HepG2 (cell line): ENCODE results near the gene RETREG2. TPM values are rescaled to one million over a fixed set of nuclear protein-coding genes. Genes with fewer than 3 reads are reported as not detected.

Experiments
- FIP1L1 ChIP-seq: fragments of 200-400 bp; formaldehyde crosslinking; IDR thresholded peaks from 2 replicates; pipeline ENCODE4 v1.6.1; 2018; ENCODE audit warnings: low read depth, mild to moderate bottlenecking, low read length, moderate library complexity, borderline replicate concordance; ENCODE audit not compliant: insufficient read depth
- MATR3 ChIP-seq: sonication (generic); formaldehyde crosslinking; IDR thresholded peaks from 2 replicates; pipeline ENCODE4 v1.4.0; 2020; ENCODE audit warnings: missing genetic modification reagents
- NFATC3 ChIP-seq: sonication (generic); formaldehyde crosslinking; IDR thresholded peaks from 2 replicates; pipeline ENCODE4 v1.5.1; 2020; ENCODE audit warnings: mild to moderate bottlenecking, missing genetic modification reagents
- SKIL ChIP-seq: sonication (generic); formaldehyde crosslinking; IDR thresholded peaks from 2 replicates; pipeline ENCODE4 v1.8.0; 2022; ENCODE audit warnings: missing genetic modification reagents, mild to moderate bottlenecking, moderate library complexity, borderline replicate concordance
- SMAD1 ChIP-seq: sonication (generic); formaldehyde crosslinking; IDR thresholded peaks from 2 replicates; pipeline ENCODE4 v1.4.0; 2020; ENCODE audit warnings: missing genetic modification reagents, low read depth, mild to moderate bottlenecking, borderline replicate concordance
- SRF ChIP-seq: IDR thresholded peaks from 2 replicates; pipeline ENCODE4 v1.6.1; 2011; ENCODE audit warnings: mild to moderate bottlenecking, low read depth, low read length, moderate library complexity
- ZFAT ChIP-seq: sonication (generic); formaldehyde crosslinking; conservative IDR thresholded peaks from 2 replicates; pipeline ENCODE4 v1.8.1; 2023; ENCODE audit warnings: missing genetic modification reagents, inconsistent platforms
- ZNF766 ChIP-seq: sonication (generic); formaldehyde crosslinking; IDR thresholded peaks from 2 replicates; pipeline ENCODE4 v1.5.0; 2020; ENCODE audit warnings: missing genetic modification reagents, borderline replicate concordance
- ZNF891 ChIP-seq: sonication (generic); formaldehyde crosslinking; IDR thresholded peaks from 2 replicates; pipeline ENCODE4 v1.5.0; 2020; ENCODE audit warnings: mild to moderate bottlenecking, missing genetic modification reagents
- ZSCAN21 ChIP-seq: sonication (generic); formaldehyde crosslinking; IDR thresholded peaks from 2 replicates; pipeline ENCODE4 v1.8.0; 2022; ENCODE audit warnings: mild to moderate bottlenecking, missing genetic modification reagents, moderate library complexity, borderline replicate concordance
- polyA plus RNA-seq, 8 experiments: library from polyadenylated mRNA; depleted of rRNA in 3 of 8; stranded (reverse) in 7 of 8; unstranded in 1 of 8; fragments of >200 nt; fragmentation: Illumina TruSeq in 4 of 8; extraction: Trizol in 4 of 8; gene quantifications; 2 replicates each; pipeline versions ENCODE4 v1.2.1 to v1.2.3, GENCODE V29; 2011 to 2016; ENCODE audit warnings: low read depth in 4 of 8, missing spikeins in 1 of 8, mixed read lengths in 1 of 8; ENCODE audit not compliant: insufficient read depth in 1 of 8
- total RNA-seq, 5 experiments: library from RNA; depleted of rRNA; stranded (reverse); fragments of >200 nt; fragmentation: Illumina TruSeq; extraction: Trizol; gene quantifications; 2 replicates each; pipeline ENCODE4 v1.2.3, GENCODE V29; 2016; ENCODE audit warnings: low read depth in 1 of 5
- TF ChIP-seq, protein P1 (sequence below): sonication (generic); formaldehyde crosslinking; IDR thresholded peaks from 2 replicates; pipeline ENCODE4 v1.4.0; 2020; ENCODE audit warnings: missing genetic modification reagents, mild to moderate bottlenecking, borderline replicate concordance
- TF ChIP-seq, protein P2 (sequence below): IDR thresholded peaks from 2 replicates; pipeline ENCODE4 v1.6.1; 2018; ENCODE audit warnings: missing genetic modification reagents
- TF ChIP-seq, protein P3 (sequence below): sonication (generic); formaldehyde crosslinking; IDR thresholded peaks from 2 replicates; pipeline ENCODE4 v1.4.0; 2020; ENCODE audit warnings: missing genetic modification reagents
- TF ChIP-seq, protein P4 (sequence below): sonication (generic); formaldehyde crosslinking; IDR thresholded peaks from 2 replicates; pipeline ENCODE4 v1.4.0; 2020; ENCODE audit warnings: missing genetic modification reagents, borderline replicate concordance

Gene RETREG2
- total and polyA plus RNA-seq, 2 of the 13 experiments (the other 11 are each of a cell fraction or from before 2014, with no cell fraction given): 86.0 to 134 TPM

DNA sequence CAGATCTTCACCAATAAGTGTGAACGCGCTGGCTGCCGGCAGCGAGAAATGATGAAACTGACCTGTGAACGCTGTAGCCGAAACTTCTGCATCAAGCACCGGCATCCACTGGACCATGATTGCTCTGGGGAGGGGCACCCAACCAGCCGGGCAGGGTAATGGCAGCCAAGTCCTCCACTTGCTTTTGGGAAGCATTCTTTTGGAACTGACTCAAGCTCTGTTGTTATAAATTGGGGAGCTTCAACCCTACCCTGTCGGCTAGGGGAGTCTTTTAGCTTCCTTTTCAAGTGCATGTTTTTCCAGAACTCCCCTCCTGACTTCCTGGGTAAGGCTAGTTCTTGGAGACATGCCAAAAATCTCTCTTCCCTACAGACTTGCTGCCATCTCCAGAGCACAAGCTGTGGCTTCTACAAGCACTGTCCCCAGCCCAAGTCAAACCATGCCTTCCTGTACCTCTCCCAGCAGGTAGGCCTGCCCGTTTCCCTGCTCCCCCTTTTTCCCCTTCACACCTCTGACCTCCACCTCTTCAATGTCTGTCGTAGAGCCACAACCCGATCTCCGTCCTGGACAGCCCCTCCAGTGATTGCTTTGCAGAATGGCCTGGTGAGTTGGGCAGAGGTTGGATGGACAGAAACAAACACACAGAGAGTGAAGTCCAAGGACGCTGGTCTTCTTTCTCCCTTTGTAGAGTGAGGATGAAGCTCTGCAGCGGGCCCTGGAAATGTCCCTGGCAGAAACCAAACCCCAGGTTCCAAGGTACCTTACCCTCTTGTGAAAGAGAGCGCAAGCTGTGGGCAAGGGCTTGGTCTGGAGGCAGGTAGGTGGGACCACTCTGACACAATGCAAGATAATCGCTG is 30.0 kb downstream of the RETREG2 start (continued):
- TF ChIP-seq, protein P1, sequence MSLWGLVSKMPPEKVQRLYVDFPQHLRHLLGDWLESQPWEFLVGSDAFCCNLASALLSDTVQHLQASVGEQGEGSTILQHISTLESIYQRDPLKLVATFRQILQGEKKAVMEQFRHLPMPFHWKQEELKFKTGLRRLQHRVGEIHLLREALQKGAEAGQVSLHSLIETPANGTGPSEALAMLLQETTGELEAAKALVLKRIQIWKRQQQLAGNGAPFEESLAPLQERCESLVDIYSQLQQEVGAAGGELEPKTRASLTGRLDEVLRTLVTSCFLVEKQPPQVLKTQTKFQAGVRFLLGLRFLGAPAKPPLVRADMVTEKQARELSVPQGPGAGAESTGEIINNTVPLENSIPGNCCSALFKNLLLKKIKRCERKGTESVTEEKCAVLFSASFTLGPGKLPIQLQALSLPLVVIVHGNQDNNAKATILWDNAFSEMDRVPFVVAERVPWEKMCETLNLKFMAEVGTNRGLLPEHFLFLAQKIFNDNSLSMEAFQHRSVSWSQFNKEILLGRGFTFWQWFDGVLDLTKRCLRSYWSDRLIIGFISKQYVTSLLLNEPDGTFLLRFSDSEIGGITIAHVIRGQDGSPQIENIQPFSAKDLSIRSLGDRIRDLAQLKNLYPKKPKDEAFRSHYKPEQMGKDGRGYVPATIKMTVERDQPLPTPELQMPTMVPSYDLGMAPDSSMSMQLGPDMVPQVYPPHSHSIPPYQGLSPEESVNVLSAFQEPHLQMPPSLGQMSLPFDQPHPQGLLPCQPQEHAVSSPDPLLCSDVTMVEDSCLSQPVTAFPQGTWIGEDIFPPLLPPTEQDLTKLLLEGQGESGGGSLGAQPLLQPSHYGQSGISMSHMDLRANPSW (CRISPR knock-in tag): no peak
- TF ChIP-seq ZSCAN21 (CRISPR knock-in tag): peak; percentile 47; the same call in 1 of the 2 replicates
- TF ChIP-seq ZFAT (CRISPR knock-in tag): no peak
- TF ChIP-seq, protein P2, sequence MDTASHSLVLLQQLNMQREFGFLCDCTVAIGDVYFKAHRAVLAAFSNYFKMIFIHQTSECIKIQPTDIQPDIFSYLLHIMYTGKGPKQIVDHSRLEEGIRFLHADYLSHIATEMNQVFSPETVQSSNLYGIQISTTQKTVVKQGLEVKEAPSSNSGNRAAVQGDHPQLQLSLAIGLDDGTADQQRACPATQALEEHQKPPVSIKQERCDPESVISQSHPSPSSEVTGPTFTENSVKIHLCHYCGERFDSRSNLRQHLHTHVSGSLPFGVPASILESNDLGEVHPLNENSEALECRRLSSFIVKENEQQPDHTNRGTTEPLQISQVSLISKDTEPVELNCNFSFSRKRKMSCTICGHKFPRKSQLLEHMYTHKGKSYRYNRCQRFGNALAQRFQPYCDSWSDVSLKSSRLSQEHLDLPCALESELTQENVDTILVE (CRISPR knock-in tag): peak; percentile 75; the same call in 1 of the 2 replicates
- no peak for TF ChIP-seq NFATC3
- TF ChIP-seq, protein P3, sequence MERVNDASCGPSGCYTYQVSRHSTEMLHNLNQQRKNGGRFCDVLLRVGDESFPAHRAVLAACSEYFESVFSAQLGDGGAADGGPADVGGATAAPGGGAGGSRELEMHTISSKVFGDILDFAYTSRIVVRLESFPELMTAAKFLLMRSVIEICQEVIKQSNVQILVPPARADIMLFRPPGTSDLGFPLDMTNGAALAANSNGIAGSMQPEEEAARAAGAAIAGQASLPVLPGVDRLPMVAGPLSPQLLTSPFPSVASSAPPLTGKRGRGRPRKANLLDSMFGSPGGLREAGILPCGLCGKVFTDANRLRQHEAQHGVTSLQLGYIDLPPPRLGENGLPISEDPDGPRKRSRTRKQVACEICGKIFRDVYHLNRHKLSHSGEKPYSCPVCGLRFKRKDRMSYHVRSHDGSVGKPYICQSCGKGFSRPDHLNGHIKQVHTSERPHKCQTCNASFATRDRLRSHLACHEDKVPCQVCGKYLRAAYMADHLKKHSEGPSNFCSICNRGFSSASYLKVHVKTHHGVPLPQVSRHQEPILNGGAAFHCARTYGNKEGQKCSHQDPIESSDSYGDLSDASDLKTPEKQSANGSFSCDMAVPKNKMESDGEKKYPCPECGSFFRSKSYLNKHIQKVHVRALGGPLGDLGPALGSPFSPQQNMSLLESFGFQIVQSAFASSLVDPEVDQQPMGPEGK: peak; percentile 75
- no peak for TF ChIP-seq FIP1L1
- no peak for TF ChIP-seq SRF
- peak; percentile 87; the same call in 1 of the 2 replicates for TF ChIP-seq SMAD1 (CRISPR knock-in tag)
- TF ChIP-seq ZNF766 (CRISPR knock-in tag): peak; percentile 74; the same call in 1 of the 2 replicates
- no peak for TF ChIP-seq MATR3 (CRISPR knock-in tag)
- TF ChIP-seq SKIL: peak; percentile 45; the same call in 1 of the 2 replicates
- no peak for TF ChIP-seq ZNF891
- TF ChIP-seq, protein P4, sequence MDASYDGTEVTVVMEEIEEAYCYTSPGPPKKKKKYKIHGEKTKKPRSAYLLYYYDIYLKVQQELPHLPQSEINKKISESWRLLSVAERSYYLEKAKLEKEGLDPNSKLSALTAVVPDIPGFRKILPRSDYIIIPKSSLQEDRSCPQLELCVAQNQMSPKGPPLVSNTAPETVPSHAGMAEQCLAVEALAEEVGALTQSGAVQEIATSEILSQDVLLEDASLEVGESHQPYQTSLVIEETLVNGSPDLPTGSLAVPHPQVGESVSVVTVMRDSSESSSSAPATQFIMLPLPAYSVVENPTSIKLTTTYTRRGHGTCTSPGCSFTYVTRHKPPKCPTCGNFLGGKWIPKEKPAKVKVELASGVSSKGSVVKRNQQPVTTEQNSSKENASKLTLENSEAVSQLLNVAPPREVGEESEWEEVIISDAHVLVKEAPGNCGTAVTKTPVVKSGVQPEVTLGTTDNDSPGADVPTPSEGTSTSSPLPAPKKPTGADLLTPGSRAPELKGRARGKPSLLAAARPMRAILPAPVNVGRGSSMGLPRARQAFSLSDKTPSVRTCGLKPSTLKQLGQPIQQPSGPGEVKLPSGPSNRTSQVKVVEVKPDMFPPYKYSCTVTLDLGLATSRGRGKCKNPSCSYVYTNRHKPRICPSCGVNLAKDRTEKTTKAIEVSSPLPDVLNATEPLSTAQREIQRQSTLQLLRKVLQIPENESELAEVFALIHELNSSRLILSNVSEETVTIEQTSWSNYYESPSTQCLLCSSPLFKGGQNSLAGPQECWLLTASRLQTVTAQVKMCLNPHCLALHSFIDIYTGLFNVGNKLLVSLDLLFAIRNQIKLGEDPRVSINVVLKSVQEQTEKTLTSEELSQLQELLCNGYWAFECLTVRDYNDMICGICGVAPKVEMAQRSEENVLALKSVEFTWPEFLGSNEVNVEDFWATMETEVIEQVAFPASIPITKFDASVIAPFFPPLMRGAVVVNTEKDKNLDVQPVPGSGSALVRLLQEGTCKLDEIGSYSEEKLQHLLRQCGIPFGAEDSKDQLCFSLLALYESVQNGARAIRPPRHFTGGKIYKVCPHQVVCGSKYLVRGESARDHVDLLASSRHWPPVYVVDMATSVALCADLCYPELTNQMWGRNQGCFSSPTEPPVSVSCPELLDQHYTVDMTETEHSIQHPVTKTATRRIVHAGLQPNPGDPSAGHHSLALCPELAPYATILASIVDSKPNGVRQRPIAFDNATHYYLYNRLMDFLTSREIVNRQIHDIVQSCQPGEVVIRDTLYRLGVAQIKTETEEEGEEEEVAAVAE (CRISPR knock-in tag): peak; percentile 43; the same call in 1 of the 2 replicates
